ENCODE results near the gene GTPBP4. TPM values are rescaled to one million over a fixed set of nuclear protein-coding genes. Genes with fewer than 3 reads are reported as not detected.

The GTPBP4 gene
- total RNA-seq, 1 donor from 2014 or later: 53.4 TPM

GRCh38 chr10:968546-969199 lies 19.6 kb upstream of the GTPBP4 start:
- H3K4me3 ChIP-seq: no peak overlapping the region
- H4K20me1 ChIP-seq (ENCODE audit: low read depth): no peaks in the 10 kb centered on the region
- H3K9me3 ChIP-seq (ENCODE audit: low read depth): no peaks in the 10 kb centered on the region
- DNase-seq (ENCODE audit: low spot score): no peak
- H3K27ac ChIP-seq: no peak overlapping the region
- no peak overlapping the region for H3K4me3 Mint-ChIP-seq
- H3K9ac ChIP-seq: no peak overlapping the region
- H3K79me2 ChIP-seq (ENCODE audit: low read depth): no peaks in the 10 kb centered on the region
- H3K4me2 ChIP-seq: no peak overlapping the region
- no peaks in the 10 kb centered on the region for H3K36me3 Mint-ChIP-seq
- peaks cover 5% of the 10 kb centered on the region for H3K4me1 ChIP-seq
- H2AFZ ChIP-seq (replicated peaks): no peak overlapping the region
- H3K9me3 Mint-ChIP-seq: peaks cover 7% of the 10 kb centered on the region
- H3K27ac Mint-ChIP-seq: peak overlapping the region; percentile 8
- TF ChIP-seq EZH2 (IDR thresholded peaks at IDR 0.05) (no peak), EZH2phosphoT487 (IDR thresholded peaks at IDR 0.05) (no peak)
- H3F3A ChIP-seq (ENCODE audit: low read depth): no peaks in the 10 kb centered on the region
- peaks cover 15% of the 10 kb centered on the region for H3K4me1 Mint-ChIP-seq
- peaks cover 3% of the 10 kb centered on the region for H3K27me3 Mint-ChIP-seq (ENCODE audit: insufficient read depth, low read depth)
- H3K27me3 ChIP-seq: no peaks in the 10 kb centered on the region
- no peaks in the 10 kb centered on the region for H3K36me3 ChIP-seq

GRCh38 chr10:969473-970150 lies 18.6 kb upstream of the GTPBP4 start:
- TF ChIP-seq EZH2 (IDR thresholded peaks at IDR 0.05): no peak
- TF ChIP-seq EZH2phosphoT487 (IDR thresholded peaks at IDR 0.05): no peak
- TF ChIP-seq CTCF (IDR thresholded peaks at IDR 0.05): no peak
- no peak overlapping the region for H3K9ac ChIP-seq
- H3K4me2 ChIP-seq: no peak overlapping the region
- H4K20me1 ChIP-seq (ENCODE audit: low read depth): no peaks in the 10 kb centered on the region
- no peaks in the 10 kb centered on the region for H3K79me2 ChIP-seq (ENCODE audit: low read depth)
- no peaks in the 10 kb centered on the region for H3K27me3 ChIP-seq
- H3K4me1 Mint-ChIP-seq: peaks cover 18% of the 10 kb centered on the region
- peak overlapping the region; percentile 41 for H3K4me3 Mint-ChIP-seq
- H3K4me1 ChIP-seq: peaks cover 5% of the 10 kb centered on the region
- no peaks in the 10 kb centered on the region for H3K9me3 ChIP-seq (ENCODE audit: low read depth)
- no peak for DNase-seq (ENCODE audit: low spot score)
- no peaks in the 10 kb centered on the region for H3F3A ChIP-seq (ENCODE audit: low read depth)
- H3K36me3 Mint-ChIP-seq: no peaks in the 10 kb centered on the region
- H3K27ac ChIP-seq: no peak overlapping the region
- no peak overlapping the region for H3K4me3 ChIP-seq
- H3K9me3 Mint-ChIP-seq: peaks cover 7% of the 10 kb centered on the region
- H3K27ac Mint-ChIP-seq: no peak overlapping the region
- H2AFZ ChIP-seq (replicated peaks): no peak overlapping the region
- no peaks in the 10 kb centered on the region for H3K36me3 ChIP-seq
- peaks cover 3% of the 10 kb centered on the region for H3K27me3 Mint-ChIP-seq (ENCODE audit: insufficient read depth, low read depth)

GRCh38 chr10:970311-971149 lies 17.7 kb upstream of the GTPBP4 start:
- no peak overlapping the region for H2AFZ ChIP-seq (replicated peaks)
- Mint-ChIP-seq H3K9me3 (peaks cover 7% of the 10 kb centered on the region), H3K4me1 (peaks cover 18% of the 10 kb centered on the region), H3K4me3 (no peak overlapping the region), H3K27ac (no peak overlapping the region), H3K36me3 (no peaks in the 10 kb centered on the region), H3K27me3 (ENCODE audit: insufficient read depth, low read depth) (peaks cover 3% of the 10 kb centered on the region)
- no peak overlapping the region for H3K4me3 ChIP-seq
- no peaks in the 10 kb centered on the region for H4K20me1 ChIP-seq (ENCODE audit: low read depth)
- no peak overlapping the region for H3K27ac ChIP-seq
- no peaks in the 10 kb centered on the region for H3K27me3 ChIP-seq
- no peak for DNase-seq (ENCODE audit: low spot score)
- TF ChIP-seq EZH2phosphoT487 (IDR thresholded peaks at IDR 0.05) (no peak), EZH2 (IDR thresholded peaks at IDR 0.05) (no peak), CTCF (IDR thresholded peaks at IDR 0.05) (no peak)
- no peaks in the 10 kb centered on the region for H3K79me2 ChIP-seq (ENCODE audit: low read depth)
- H3K4me2 ChIP-seq: no peak overlapping the region
- H3K4me1 ChIP-seq: peaks cover 5% of the 10 kb centered on the region
- no peaks in the 10 kb centered on the region for H3F3A ChIP-seq (ENCODE audit: low read depth)
- no peak overlapping the region for H3K9ac ChIP-seq
- no peaks in the 10 kb centered on the region for H3K36me3 ChIP-seq
- no peaks in the 10 kb centered on the region for H3K9me3 ChIP-seq (ENCODE audit: low read depth)

All from neural progenitor cell (in vitro differentiated cells).